Measurements from ENCODE around the gene CLSTN3.

The CLSTN3 gene

GRCh38 chr12:7152818-7153217 is 22.6 kb downstream of the CLSTN3 start:
- TF ChIP-seq, protein P1, sequence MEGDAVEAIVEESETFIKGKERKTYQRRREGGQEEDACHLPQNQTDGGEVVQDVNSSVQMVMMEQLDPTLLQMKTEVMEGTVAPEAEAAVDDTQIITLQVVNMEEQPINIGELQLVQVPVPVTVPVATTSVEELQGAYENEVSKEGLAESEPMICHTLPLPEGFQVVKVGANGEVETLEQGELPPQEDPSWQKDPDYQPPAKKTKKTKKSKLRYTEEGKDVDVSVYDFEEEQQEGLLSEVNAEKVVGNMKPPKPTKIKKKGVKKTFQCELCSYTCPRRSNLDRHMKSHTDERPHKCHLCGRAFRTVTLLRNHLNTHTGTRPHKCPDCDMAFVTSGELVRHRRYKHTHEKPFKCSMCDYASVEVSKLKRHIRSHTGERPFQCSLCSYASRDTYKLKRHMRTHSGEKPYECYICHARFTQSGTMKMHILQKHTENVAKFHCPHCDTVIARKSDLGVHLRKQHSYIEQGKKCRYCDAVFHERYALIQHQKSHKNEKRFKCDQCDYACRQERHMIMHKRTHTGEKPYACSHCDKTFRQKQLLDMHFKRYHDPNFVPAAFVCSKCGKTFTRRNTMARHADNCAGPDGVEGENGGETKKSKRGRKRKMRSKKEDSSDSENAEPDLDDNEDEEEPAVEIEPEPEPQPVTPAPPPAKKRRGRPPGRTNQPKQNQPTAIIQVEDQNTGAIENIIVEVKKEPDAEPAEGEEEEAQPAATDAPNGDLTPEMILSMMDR (IDR thresholded peaks at IDR 0.05; ENCODE audit: low read depth, low read length, poor library complexity, severe bottlenecking): no peak
- no peak for TF ChIP-seq EZH2phosphoT487 (IDR thresholded peaks at IDR 0.05; ENCODE audit: borderline replicate concordance, low read length)
- no peaks in the 10 kb centered on the region for H3K4me1 ChIP-seq (ENCODE audit: control insufficient read depth, low read length)
- H3K4me3 ChIP-seq (ENCODE audit: low read length): no peak overlapping the region
- H3K4me2 ChIP-seq (ENCODE audit: low read length): no peak overlapping the region
- no peak overlapping the region for H3K27ac ChIP-seq (ENCODE audit: low read depth, low read length)
- no peaks in the 10 kb centered on the region for H3K9me2 ChIP-seq (replicated peaks; ENCODE audit: control insufficient read depth, low read length)
- H3K27me3 ChIP-seq (ENCODE audit: control insufficient read depth, low read length): no peaks in the 10 kb centered on the region
- no peaks in the 10 kb centered on the region for H3K36me3 ChIP-seq (ENCODE audit: control insufficient read depth, low read length)
- H3K9me3 ChIP-seq (ENCODE audit: control insufficient read depth, insufficient read depth, low read length): no peaks in the 10 kb centered on the region
- H3K79me2 ChIP-seq (ENCODE audit: control insufficient read depth, low read length): no peaks in the 10 kb centered on the region
- H3F3A ChIP-seq (ENCODE audit: control insufficient read depth, insufficient read depth): no peaks in the 10 kb centered on the region
- no peaks in the 10 kb centered on the region for H4K20me1 ChIP-seq (ENCODE audit: control insufficient read depth, insufficient read depth, low read depth, low read length)

DNA sequence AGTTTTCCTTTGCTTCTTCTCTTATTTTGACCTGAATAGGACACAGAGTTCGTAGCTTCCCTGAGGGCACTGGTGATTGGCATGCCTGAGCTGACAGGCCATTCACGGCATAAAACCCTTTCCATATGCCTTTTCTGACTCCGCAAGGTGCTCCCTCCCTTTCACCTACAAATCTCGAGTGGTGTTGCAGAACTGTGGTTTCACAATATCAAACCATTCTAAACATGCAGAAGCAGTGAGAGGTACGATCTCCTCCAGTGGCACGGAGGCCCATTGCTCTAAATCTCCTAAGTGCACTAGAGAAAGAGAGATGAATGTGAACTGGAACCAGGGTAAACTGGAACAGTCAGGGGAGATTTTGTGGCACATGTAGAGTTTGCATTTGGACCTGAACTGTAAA is 23.9 kb downstream of the CLSTN3 start:
- no peaks in the 10 kb centered on the region for H4K20me1 ChIP-seq (ENCODE audit: control insufficient read depth, insufficient read depth, low read depth, low read length)
- no peaks in the 10 kb centered on the region for H3K79me2 ChIP-seq (ENCODE audit: control insufficient read depth, low read length)
- H3K27ac ChIP-seq (ENCODE audit: low read depth, low read length): no peak overlapping the region
- TF ChIP-seq, protein P1 (IDR thresholded peaks at IDR 0.05; ENCODE audit: low read depth, low read length, poor library complexity, severe bottlenecking): no peak
- no peak for TF ChIP-seq EZH2phosphoT487 (IDR thresholded peaks at IDR 0.05; ENCODE audit: borderline replicate concordance, low read length)
- no peaks in the 10 kb centered on the region for H3F3A ChIP-seq (ENCODE audit: control insufficient read depth, insufficient read depth)
- no peak overlapping the region for H3K4me2 ChIP-seq (ENCODE audit: low read length)
- no peak overlapping the region for H3K4me3 ChIP-seq (ENCODE audit: low read length)
- H3K9me2 ChIP-seq (replicated peaks; ENCODE audit: control insufficient read depth, low read length): no peaks in the 10 kb centered on the region
- H3K9me3 ChIP-seq (ENCODE audit: control insufficient read depth, insufficient read depth, low read length): no peaks in the 10 kb centered on the region
- H3K27me3 ChIP-seq (ENCODE audit: control insufficient read depth, low read length): no peaks in the 10 kb centered on the region
- no peaks in the 10 kb centered on the region for H3K4me1 ChIP-seq (ENCODE audit: control insufficient read depth, low read length)
- H3K36me3 ChIP-seq (ENCODE audit: control insufficient read depth, low read length): no peaks in the 10 kb centered on the region

- no peaks in the 10 kb centered on the region for H3K27me3 ChIP-seq (ENCODE audit: control insufficient read depth, low read length)
- no peaks in the 10 kb centered on the region for H4K20me1 ChIP-seq (ENCODE audit: control insufficient read depth, insufficient read depth, low read depth, low read length)
- TF ChIP-seq, protein P1 (IDR thresholded peaks at IDR 0.05; ENCODE audit: low read depth, low read length, poor library complexity, severe bottlenecking): no peak
- no peak for TF ChIP-seq EZH2phosphoT487 (IDR thresholded peaks at IDR 0.05; ENCODE audit: borderline replicate concordance, low read length)
- H3K4me1 ChIP-seq (ENCODE audit: control insufficient read depth, low read length): no peaks in the 10 kb centered on the region
- H3F3A ChIP-seq (ENCODE audit: control insufficient read depth, insufficient read depth): no peaks in the 10 kb centered on the region
- no peaks in the 10 kb centered on the region for H3K9me2 ChIP-seq (replicated peaks; ENCODE audit: control insufficient read depth, low read length)
- H3K4me2 ChIP-seq (ENCODE audit: low read length): no peak overlapping the region
- no peaks in the 10 kb centered on the region for H3K36me3 ChIP-seq (ENCODE audit: control insufficient read depth, low read length)
- no peak overlapping the region for H3K27ac ChIP-seq (ENCODE audit: low read depth, low read length)
- H3K4me3 ChIP-seq (ENCODE audit: low read length): no peak overlapping the region
- H3K9me3 ChIP-seq (ENCODE audit: control insufficient read depth, insufficient read depth, low read length): no peaks in the 10 kb centered on the region
- no peaks in the 10 kb centered on the region for H3K79me2 ChIP-seq (ENCODE audit: control insufficient read depth, low read length)
Measured at GRCh38 chr12:7154901-7155470, 24.8 kb downstream of the CLSTN3 start.
